ENCODE results near the gene RMI2.

- TF ChIP-seq CTCF (conservative IDR thresholded peaks at IDR 0.05 in 1 of 2, IDR thresholded peaks at IDR 0.05 in 1 of 2; ENCODE audit: low read depth in 1 of 2, low read length in 2 of 2) (no peak), EZH2 (IDR thresholded peaks at IDR 0.05; ENCODE audit: low read length, missing control alignments) (no peak)
These were observed 5.3 kb downstream of the RMI2 start for GRCh38 chr16:11350519-11350918.
